HG03159 (cell line): ENCODE results near the gene ANXA1.

Source experiments
- ATAC-seq: cut with Tn5 transposase; IDR thresholded peaks from one replicate; pipeline ENCODE4 v1.9.1; 2021; ENCODE audit warnings: mild to moderate bottlenecking, moderate library complexity; ENCODE audit not compliant: unreplicated experiment

The ANXA1 gene

DNA sequence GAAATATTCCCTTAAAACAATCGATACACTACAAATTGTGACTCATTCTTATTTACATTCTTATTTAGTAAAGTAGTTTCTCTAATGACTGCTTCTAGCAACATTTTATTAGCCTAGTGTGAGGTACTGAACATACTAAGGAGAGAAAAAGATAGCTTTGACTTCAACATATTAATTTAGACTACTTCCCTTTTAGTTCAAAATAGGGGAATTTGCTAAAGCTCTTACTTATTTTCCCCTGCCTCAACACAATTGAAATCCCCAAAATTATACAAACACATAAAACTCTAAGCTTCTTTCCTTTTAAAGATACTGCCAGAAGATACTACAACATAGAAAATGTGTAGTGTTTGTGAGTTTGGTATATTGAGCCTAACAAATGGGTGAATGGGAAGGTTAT, 55.2 kb downstream of the ANXA1 start:
- no peak for ATAC-seq

DNA sequence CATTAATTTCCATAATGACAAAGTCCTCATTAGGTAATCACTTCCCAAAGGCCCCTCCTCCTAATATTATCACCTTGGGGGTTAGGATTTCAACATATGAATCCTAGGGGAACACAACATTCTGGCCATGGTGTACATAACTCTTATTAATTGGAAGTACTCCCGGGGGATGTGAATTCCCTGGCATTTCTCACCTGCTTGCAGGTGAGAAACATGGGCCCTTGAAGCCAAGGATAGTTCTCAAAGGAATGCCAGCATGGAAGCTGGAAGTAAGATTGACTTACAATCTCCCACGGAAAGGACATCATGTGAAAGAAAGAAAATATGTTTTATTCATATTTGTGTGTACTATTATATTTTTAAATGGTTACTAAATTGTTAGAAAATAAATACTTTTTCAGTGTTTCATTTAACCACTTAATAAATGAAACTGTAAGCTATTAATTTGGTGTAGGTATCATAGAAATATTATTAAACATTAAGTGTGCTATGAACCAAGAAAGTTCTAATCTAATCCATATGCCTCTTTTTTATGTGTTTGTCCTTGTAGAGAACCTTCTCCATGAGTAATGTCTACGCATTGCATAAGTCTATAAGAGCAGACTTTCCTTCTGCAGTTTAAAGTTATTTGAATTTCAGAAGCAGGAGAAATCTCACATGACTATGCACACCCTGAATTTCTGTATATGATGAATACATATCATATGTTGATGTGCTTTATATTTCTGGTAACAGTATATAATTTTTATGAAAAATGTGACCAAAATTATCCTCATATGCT, 59.4 kb downstream of the ANXA1 start:
- ATAC-seq, result no peak

GRCh38 chr9:73213300-73213699, 61.6 kb downstream of the ANXA1 start:
- ATAC-seq, result no peak

DNA sequence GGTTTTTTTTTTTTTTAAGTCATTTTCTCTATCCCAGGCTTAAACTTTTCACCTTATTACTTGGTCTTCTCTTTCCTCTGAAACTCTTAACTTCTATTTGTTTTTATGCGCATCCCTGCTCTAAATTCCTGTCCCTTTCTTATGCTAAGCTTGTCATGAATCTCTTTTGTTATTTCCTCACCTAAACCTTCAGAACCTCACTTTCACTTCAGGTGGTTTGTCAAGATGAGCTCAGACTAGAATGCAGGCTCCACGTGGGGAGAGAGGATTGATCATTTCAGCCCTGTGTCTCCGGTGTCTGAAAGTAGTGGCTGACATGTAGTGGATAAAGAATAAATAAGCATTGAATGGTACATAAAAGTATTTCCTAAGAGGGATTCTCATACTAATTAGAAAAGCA, 63.6 kb downstream of the ANXA1 start:
- no peak for ATAC-seq

- ATAC-seq, result no peak
These were observed 64.4 kb downstream of the ANXA1 start for GRCh38 chr9:73216100-73216499.
